HG02840 (cell line): Measurements from ENCODE around the gene TMEM59L.
"Not testable (repeated sequence)": the region's sequence is repeated elsewhere in the genome, so short reads cannot be mapped to it uniquely, and the experiment has no call there.

ENCODE experiments used
- ATAC-seq: cut with Tn5 transposase; IDR thresholded peaks from one replicate; pipeline ENCODE4 v1.9.1; 2021; ENCODE audit warnings: mild to moderate bottlenecking, moderate library complexity, moderate number of reproducible peaks; ENCODE audit not compliant: unreplicated experiment, low FRiP score

TMEM59L gene

DNA sequence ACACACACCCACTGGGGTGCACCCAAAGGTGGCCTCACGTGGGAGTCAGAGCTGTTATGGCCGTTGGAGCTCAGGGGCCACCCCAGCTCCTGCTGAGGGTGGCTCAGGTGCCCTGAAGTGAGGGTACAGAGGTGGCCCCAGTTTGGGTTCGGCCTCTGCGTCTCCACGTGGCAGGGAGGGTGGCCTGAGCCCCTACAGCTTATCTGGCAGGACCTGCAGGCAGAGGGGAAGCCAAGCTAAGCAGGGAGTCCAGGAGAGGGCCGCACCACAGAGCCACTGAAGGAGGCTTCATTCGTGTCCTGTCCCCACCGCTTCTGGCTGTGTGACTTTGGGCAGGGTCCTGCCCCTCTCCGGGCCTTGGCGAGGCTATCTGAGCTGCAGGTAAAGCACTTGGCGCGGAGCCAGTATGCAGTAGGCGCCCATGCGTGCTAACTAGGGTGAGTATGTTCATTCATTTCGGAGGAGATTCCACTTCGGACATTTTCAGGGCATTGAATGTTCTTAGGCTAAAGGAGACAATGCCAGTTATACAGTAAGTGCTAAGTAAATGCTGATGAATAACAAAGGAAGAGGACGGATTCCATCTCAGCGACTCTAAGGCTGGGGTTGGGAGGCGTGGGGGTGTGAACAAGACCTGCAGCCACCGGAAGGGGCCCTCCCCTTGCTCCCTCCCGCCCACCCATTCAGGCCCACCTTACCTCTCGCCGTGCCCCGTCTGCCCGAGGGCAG is 19.1 kb upstream of the TMEM59L start:
- no peak for ATAC-seq

DNA sequence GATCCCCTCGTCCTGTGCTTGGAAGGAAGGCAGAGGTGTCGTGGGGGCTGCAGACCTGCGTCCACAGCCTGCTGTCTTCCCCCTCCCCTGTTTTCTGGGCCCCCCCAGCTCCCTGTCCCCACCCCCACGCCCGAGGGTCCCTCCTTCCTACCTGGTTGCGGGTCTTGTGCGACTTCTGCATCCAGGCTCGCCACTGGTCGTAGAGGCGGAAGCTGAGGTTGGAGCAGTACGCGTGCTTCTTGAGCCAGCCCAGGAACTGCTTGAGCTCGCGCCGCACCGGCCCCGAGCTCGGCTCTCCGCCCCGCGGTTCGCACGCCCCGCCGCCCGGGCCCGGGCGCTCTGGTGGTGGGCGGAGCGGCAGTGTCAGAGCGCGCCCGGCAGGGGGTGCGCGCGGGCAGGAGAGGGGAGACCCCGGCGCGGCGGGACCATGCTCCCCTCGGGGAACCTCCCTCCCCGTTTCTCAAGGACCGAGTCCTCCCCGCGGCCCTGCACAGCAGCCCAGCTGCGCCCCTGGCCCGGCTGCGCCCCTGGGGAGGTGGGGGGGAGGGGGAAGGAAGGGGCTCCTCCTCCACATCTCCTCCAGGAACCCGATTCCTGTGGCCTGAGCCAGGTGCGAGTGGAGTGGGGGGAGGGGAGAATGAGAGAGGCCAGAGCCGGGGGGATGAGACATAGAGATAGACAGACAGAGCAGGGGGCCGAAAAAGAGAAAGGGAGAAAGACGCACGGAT is 18.4 kb upstream of the TMEM59L start:
- no peak for ATAC-seq

DNA sequence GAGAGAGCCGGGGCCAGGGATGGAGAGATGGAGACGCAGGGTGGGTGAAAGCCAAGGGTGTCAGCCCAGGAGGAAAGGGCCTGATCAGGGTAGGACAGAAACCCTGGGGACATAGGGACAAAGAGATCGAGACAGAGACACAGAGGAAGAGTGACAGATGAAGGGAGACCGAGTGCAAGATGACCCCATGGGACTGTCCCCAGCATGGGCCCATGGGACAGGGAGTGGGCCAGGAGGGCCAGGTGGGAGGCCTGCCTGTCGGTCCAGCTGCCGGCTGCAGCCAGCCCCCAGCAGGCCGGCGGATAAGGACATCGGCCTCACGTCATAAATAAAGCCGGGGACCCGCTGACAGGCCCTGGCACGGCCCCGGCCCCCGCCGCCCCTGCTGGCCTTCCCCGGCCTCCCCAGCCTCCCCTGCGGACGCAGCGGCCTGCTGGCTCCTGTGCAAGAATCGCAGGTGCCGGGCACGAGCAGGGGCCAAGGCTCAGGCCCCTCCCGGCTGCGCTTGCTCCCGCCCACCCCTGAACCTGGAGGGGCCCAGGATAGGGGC is 17.8 kb upstream of the TMEM59L start:
- no peak for ATAC-seq

DNA sequence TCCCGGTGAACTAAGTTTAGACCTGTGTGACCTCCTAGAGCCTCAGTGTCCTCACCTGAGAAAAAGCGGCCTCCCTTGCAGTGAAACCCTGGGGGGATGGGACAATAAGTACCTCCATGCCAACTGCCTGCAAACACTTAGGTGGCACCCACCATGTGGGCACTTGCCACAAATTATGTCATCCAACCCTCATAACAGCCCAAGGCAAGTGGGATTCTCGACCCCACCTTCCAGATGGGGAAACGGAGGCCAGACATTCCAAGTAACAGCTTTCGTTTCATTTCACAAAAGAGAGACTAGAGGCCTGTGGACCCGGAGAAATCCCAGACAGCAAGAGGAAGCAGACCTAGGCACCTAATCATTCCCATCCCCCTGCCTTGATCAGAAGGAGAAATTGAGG is 17.2 kb upstream of the TMEM59L start:
- ATAC-seq, result no peak

GRCh38 chr19:18596752-18597157 is 15.9 kb upstream of the TMEM59L start:
- no peak for ATAC-seq

- ATAC-seq, result no peak
Measured at GRCh38 chr19:18597809-18598660, 14.6 kb upstream of the TMEM59L start.

DNA sequence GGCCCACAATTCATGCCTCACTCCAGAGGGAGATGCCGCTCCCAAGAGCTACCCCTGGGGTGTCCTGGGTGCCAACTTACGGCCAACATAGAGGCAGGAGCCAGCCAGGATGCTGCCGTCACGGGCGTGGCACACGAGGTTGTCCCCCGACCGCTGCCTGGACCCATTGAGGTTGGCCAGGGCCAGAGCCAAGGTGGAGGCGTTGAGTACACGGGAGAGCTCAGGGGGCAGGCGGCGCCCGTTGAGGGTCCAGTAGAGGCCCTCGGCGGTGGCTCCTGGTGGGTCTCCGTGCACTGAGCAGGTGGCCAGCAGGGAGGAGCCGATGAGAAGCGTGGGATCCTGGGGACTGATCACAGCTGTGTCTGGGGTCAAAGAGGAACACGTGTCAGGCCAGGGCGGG is 13.2 kb upstream of the TMEM59L start:
- no peak for ATAC-seq

GRCh38 chr19:18600692-18601397 is 11.8 kb upstream of the TMEM59L start:
- not testable (repeated sequence) for ATAC-seq

DNA sequence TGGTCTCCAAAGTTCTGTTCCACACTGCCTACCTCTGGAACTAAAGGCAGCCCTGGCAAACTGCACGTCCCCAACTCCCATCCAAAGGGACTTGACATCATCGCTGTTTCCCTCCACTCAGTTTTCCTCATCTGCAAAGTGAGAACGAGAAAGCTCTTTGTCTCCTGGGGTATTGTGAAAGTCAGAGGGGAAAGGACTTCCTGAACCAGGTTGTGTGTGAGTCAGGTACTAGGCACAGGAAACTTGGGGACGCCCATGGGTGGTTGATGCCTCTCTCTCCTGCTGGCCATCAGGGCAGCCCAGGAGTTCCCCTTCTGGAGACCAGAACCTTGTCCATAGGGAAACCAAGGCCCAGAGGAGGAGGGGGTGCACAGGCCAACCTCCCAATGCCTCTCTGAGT is 10.8 kb upstream of the TMEM59L start:
- no peak for ATAC-seq

GRCh38 chr19:18603255-18603957 is 9.3 kb upstream of the TMEM59L start:
- ATAC-seq, result no peak

GRCh38 chr19:18603958-18604819 is 8.5 kb upstream of the TMEM59L start:
- no peak for ATAC-seq

DNA sequence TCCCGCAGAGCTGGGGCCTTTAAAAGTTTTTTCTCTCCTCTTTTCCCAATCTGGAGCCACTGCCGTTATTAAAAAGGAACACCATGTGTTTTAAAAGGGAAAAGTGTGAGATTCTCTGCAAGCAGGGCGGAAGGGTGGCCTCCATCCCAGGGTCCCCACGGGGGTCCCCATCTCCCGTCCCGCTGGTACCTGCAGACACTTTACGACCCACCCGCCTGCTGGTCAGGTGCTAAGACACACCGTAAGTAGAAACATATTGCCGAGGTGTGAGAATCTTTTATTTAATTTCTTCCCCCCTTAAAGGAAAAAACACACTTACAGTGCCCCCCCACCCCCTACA is 7.9 kb upstream of the TMEM59L start:
- ATAC-seq, result no peak

GRCh38 chr19:18605196-18605545 is 7.5 kb upstream of the TMEM59L start:
- no peak for ATAC-seq

DNA sequence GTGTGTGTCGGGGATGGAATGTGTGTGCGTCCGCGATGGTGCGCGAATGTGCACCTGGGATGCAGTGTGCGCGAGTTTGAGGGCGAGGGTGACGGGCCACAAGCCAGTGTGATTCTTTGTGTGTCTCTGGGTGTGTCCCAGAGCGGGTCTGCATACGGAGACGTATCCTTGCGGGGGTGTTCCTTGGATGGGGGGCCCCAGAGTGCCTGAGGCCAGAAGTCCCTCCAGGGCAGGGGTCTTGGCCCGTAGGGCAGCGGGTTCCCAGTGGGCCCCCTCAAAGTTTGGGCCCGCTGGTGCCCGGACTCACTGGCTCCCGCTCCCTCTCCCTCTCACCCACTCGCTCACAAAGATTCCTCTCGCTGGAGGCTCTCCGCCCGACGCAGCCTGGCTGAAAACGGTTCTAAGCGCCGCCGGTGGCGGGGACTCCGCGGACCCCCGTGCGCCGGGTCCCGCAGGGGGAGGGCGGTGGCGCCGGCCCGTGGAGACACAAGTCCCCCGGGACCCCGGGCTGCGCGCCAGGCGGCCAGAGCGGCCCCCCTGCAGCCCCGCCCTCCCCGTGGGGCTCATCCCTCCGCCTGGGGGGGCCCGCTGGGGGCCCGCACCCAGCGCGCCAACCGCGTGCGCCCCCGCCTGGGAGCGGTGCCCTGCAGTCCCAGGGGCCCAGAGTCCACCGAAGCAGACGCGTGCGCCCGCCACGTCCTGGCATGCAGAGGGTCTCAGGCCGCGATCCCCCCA is 7.0 kb upstream of the TMEM59L start:
- no peak for ATAC-seq

DNA sequence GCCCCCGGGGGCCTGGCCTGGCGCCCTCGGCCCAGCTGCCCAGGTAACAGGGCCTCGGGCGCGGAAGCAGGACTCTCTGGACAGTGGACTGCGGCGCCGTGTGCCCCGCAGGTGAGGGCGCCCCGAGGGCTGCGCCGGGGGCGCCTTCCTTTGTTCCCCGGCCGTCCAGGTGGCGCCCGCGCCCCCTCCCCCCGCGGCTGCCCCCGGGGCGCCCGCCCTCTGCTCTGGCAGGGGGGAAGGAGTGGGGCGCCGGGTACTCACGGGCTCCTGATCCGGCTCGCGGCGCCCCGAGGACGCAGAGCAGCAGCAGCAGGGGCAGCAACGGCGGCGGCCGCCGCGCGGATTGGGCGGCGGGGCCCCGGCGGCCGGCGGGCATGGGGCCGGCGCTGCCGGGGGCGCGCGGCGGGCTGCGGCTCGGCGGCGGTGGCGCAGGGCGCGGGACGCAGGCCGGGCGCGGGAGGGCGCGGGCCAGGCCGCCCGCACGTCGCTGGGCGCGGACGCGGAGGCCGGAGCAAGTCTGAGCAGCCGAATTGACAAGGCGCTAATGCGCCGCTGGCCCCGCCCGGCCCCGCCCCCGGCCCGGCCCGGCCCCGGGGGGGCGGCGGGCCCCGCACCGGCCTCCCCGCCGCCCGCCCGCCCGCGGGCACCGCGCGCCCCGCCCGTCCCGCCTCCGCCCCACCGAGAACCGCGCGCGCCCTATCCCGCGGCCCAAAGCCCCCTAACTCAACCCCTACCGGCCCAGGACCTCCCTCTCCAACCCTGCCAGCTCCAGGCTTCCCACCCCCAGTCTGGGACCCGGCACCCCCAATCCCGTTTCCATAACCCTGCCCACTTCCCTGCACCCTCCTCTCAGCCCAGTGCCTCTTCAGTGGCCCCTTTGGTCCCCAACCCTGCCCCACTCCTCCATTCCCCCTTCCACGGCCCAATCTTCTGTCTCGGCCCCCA is 6.1 kb upstream of the TMEM59L start, which contains the start of gene CRLF1:
TSS of gene CRLF1 (minus strand) at position 519 of the 945 bp plus-strand sequence. CDS start at position 376, 143 bp downstream.
- ATAC-seq, result no peak

DNA sequence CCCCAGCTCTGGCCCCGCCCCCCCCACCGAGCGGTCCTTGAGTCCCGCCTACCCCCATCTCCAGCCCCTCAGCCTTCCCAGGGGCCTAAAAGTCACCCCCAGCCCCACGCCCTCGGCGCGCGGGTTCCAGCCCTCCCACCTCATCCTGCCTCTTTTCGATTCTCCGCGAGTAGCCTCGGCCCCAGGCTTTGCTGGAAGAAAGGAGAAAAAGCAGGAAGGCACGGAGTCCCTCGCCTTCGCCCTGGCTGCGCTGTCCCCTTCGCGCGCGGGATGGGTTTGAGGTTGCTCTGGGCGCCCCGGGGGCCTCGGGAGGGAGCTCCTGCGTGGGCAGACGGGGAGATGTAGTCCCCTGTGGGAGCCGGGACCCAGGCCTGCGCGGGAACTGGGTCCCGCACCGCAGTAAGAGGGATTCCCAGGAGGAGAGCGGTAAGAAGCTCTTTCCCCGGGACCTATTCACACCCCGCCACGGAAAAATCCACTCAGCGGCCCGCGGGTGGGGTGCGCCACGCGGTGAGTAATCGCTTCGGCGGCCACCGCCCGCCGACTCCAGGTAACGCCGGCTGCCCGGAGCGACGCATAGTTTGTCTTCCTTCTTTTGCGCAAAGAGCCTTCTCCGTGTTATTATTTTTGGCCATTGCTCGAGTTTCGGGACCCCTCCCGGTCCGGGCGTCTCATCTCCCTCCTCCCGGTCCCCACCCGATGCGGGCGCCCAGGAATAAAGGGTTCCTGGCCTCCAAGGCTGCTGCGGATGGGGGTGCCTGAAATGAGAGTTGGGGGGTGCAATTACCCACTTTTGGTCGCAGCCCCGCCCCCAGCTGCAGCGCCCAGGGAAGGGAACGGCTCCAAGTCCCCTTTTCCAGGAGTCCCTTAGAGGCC is 5.2 kb upstream of the TMEM59L start:
- ATAC-seq, result no peak
